Stomach (tissue), 9 donors: ENCODE results near the gene DEFB126. TPM values are rescaled to one million over a fixed set of nuclear protein-coding genes. Genes with fewer than 3 reads are reported as not detected.

Experiments used
- DNase-seq, 2 donors: peaks; one replicate each; pipeline versions ENCODE4 v3.0.0 to v3.0.0-alpha.2; 2013 to 2019
- H3K27ac ChIP-seq, 5 donors: fragments of 200-600 bp in 4 of 5; sonication (generic) in 4 of 5; one replicate each; pipeline ENCODE4 v1.5.1; 2013 to 2019; ENCODE audit warnings: mild to moderate bottlenecking in 1 of 5, moderate library complexity in 1 of 5
- H3K27me3 ChIP-seq, 3 donors: fragments of 200-600 bp; sonication (generic); one replicate each; pipeline ENCODE4 v1.5.1; 2017 to 2019; ENCODE audit warnings: mixed run types in 1 of 3
- H3K36me3 ChIP-seq, 4 donors: fragments of 200-600 bp; sonication (generic); 1 replicate in 3 of 4; 2 replicates in 1 of 4; pipeline ENCODE4 v1.5.1; 2016 to 2019
- H3K4me1 ChIP-seq, 4 donors: fragments of 200-600 bp; sonication (generic); one replicate each; pipeline ENCODE4 v1.5.1; 2016 to 2019
- H3K4me3 ChIP-seq, 4 donors: fragments of 200-600 bp; sonication (generic) in 3 of 4; one replicate each; pipeline ENCODE4 v1.5.1; 2016 to 2019; ENCODE audit warnings: mild to moderate bottlenecking in 1 of 4
- H3K9me3 ChIP-seq, 4 donors: fragments of 200-600 bp; sonication (generic); one replicate each; pipeline ENCODE4 v1.5.1; 2016 to 2019
- EP300 ChIP-seq: sonication (generic); formaldehyde crosslinking; IDR thresholded peaks from one replicate; pipeline ENCODE4 v1.6.1; 2017; ENCODE audit warnings: antibody characterized with exemption
- POLR2A ChIP-seq, 4 donors: fragments of 450-650 bp; IDR thresholded peaks; one replicate each; pipeline ENCODE4 v1.6.1; 2016; ENCODE audit warnings: antibody characterized with exemption in 4 of 4, control low read depth in 2 of 4, mild to moderate bottlenecking in 1 of 4, moderate library complexity in 1 of 4
- POLR2AphosphoS5 ChIP-seq, 3 donors: sonication (generic); formaldehyde crosslinking; IDR thresholded peaks; one replicate each; pipeline ENCODE4 v1.6.1; 2016; ENCODE audit warnings: antibody characterized with exemption in 3 of 3
- WGBS, 5 donors: extraction: QIAGEN DNeasy Blood & Tissue Kit in 3 of 5; methylation state at CpG; one replicate each; pipeline versions ENCODE4 v1.1.5 to v1.1.7; 2013 to 2018; 5-methylcytosine and 5-hydroxymethylcytosine counted together
- intact Hi-C: fragments of 100-400 bp; cut with DNase I; formaldehyde crosslinking; loops from one replicate; pipeline ENCODE4 v1.15.1; 2023; ENCODE audit warnings: low total_unique reads
- polyA plus RNA-seq, 3 donors: library from polyadenylated mRNA; stranded (reverse); fragments of 200-250 nt; gene quantifications; one replicate each; pipeline ENCODE4 v1.2.3, GENCODE V29; 2013
- total RNA-seq, 5 donors: library from RNA; depleted of rRNA; stranded (reverse); fragments of >200 nt; gene quantifications; one replicate each; pipeline versions ENCODE4 v1.1.0 to v1.2.3, GENCODE V29; 2014 to 2016
- TF ChIP-seq, protein P1 (sequence below), 7 experiments: fragments of 450-650 bp in 4 of 7; fragments of 200-600 bp in 3 of 7; sonication (generic) in 3 of 7; IDR thresholded peaks; one replicate each; pipeline ENCODE4 v1.5.1; 2016 to 2019; ENCODE audit warnings: antibody characterized with exemption in 7 of 7, control low read depth in 2 of 7, mild to moderate bottlenecking in 1 of 7
- donor health status: healthy with polysubstance abuse.
- donor health status: Bipolar disorder and iron deficiency.
- donor health status: healthy.

DEFB126 gene
- total and polyA plus RNA-seq, 8 donors: not detected

DNA sequence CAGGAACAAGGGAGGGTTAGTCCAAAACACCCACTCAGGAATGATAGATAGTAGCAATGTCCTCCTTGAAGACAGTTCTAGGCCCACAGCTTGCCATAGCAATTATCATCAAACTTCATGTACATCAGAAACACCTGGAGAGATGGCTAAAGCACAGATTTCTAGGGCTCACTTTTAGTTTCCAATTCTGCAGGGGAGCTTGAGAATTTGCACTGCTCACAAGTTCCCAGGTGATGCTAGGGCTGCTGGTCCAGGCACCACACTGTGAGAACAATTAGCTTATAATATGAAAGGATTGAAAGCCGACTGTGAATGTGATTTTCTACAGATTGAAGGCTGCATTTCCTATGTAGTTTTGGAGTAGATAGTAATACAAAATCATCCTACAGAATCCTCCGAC is 3.5 kb downstream of the DEFB126 start:
- H3K27me3 ChIP-seq: peaks cover 0 to 25% (median 10%) of the 10 kb centered on the region in 3 donors
- no peaks in the 10 kb centered on the region for H3K9me3 ChIP-seq
- no peaks in the 10 kb centered on the region for H3K36me3 ChIP-seq
- H3K27ac ChIP-seq: no peak overlapping the region
- WGBS, 5 donors: 49 to 66% (median 63%) methylated on average over 2 of the region's 2 CpGs
- no peak overlapping the region for H3K4me3 ChIP-seq
- H3K4me1 ChIP-seq: no peaks in the 10 kb centered on the region
- intact Hi-C loops: no loop called here
- TF ChIP-seq POLR2A (IDR thresholded peaks at IDR 0.05) (no peak), EP300 (no peak), POLR2AphosphoS5 (IDR thresholded peaks at IDR 0.05) (no peak)
- TF ChIP-seq, protein P1, sequence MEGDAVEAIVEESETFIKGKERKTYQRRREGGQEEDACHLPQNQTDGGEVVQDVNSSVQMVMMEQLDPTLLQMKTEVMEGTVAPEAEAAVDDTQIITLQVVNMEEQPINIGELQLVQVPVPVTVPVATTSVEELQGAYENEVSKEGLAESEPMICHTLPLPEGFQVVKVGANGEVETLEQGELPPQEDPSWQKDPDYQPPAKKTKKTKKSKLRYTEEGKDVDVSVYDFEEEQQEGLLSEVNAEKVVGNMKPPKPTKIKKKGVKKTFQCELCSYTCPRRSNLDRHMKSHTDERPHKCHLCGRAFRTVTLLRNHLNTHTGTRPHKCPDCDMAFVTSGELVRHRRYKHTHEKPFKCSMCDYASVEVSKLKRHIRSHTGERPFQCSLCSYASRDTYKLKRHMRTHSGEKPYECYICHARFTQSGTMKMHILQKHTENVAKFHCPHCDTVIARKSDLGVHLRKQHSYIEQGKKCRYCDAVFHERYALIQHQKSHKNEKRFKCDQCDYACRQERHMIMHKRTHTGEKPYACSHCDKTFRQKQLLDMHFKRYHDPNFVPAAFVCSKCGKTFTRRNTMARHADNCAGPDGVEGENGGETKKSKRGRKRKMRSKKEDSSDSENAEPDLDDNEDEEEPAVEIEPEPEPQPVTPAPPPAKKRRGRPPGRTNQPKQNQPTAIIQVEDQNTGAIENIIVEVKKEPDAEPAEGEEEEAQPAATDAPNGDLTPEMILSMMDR (IDR thresholded peaks at IDR 0.05): no peak
- DNase-seq: no peak

DNA sequence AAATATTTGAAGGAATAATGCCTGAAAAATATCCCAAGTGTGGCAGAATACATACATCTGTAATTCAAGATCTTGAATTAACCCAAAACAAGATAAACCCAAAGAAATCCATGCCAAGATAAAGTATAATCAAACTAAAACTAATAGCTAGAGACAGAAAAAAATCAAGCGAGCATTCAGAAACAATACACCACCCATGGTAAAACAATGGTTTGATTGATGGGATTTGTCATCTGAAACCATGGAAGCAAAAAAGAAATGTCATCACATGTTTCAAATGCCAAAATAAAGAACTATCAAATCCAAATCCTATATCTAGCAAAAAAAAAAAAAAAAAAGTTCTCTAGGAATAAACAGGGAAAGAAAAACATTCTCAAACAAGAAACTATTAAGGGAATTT is 9.7 kb downstream of the DEFB126 start:
- TF ChIP-seq EP300 (no peak), POLR2A (IDR thresholded peaks at IDR 0.05) (no peak)
- Histone ChIP-seq H3K36me3 (no peaks in the 10 kb centered on the region), H3K9me3 (no peaks in the 10 kb centered on the region), H3K27ac (no peak overlapping the region), H3K27me3 (peaks cover 0 to 9% (median 3%) of the 10 kb centered on the region in 3 donors), H3K4me1 (no peaks in the 10 kb centered on the region), H3K4me3 (no peak overlapping the region)
- no peak for DNase-seq
- intact Hi-C loops: no loop called here
- WGBS, 5 donors: 75 to 100% (median 81%) methylated on average over 1 of the region's 1 CpG

DNA sequence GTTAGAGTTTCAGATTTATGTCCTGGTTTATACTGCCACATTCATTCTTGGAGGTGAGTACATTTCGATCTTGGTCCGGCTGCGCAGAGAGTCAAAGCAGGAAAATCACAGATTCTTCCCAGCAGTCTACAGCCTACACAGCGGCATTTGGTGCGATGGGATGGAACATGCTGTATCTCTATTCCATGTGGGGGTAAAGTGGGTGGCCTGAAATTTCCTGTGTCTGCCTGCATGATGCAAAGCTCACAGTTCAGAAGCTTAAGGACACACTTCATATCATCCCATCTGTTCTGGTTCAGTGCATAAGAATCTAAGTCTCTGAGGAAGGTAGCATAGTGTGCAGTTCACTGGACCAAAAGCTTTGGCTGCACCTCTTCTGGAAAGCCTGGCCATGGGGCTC is 14.8 kb downstream of the DEFB126 start, which contains the start of gene DEFB127:
Gene DEFB127, plus strand, starts transcription at position 301 of the 400 bp plus-strand sequence. Its CDS starts 91 bp downstream, at position 392.
- Histone ChIP-seq H3K4me3 (no peak within 1 kb of the TSS), H3K4me1 (no peaks in the 10 kb centered on the region), H3K27me3 (peaks cover 0 to 8% (median 8%) of the 10 kb centered on the region in 3 donors), H3K36me3 (no peaks in the 10 kb centered on the region), H3K27ac (no peak within 1 kb of the TSS), H3K9me3 (no peaks in the 10 kb centered on the region)
- 88 to 99% (median 94%) methylated on average over 5 of the region's 5 CpGs for WGBS, 5 donors
- DNase-seq: no peak
- TF ChIP-seq POLR2A (IDR thresholded peaks at IDR 0.05) (no peak), POLR2AphosphoS5 (IDR thresholded peaks at IDR 0.05) (no peak)
- TF ChIP-seq, protein P1 (IDR thresholded peaks at IDR 0.05): no peak
- intact Hi-C loops: no loop called here

DNA sequence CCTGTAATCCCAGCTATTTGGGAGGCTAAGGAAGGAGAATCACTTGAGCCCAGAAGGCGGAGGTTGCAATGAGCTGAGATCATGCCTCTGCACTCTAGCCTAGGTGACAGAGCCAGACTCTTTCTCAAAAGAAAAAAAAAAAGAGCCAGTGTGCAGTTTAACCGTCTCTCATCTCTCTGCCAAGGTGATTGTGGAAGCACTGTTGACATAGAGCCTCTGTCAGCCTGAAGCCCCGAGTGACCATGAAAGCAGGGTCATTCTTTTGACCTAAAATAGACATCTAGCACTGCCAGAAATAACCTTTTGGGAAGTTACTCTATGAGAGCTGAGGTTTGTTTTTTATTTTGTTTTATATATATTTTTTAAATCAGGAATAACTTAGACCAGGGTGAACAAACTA is 22.2 kb downstream of the DEFB126 start:
- DNase-seq: no peak

DNA sequence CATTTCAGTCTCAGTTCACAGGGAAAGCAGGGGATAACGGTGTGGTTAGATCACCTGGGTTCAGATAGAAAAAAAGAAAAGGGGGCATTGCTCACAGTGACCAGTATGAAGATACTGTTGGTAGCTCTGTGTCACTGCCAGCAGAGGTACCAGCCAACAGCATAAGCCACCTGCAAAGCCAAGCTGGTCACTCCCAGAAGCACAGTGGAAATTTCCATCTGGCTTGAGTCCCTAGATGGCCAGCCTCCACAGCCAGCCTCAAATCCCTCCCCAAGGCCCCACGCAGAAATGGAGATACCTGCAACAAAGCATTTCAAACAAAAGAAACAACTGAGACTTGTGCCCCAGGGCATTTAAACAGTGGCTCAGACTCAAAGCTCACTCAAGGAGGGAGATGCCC is 26.5 kb downstream of the DEFB126 start:
- Histone ChIP-seq H3K9me3 (no peaks in the 10 kb centered on the region), H3K4me3 (no peak overlapping the region), H3K27ac (no peak overlapping the region), H3K4me1 (no peaks in the 10 kb centered on the region), H3K36me3 (no peaks in the 10 kb centered on the region), H3K27me3 (peaks cover 0 to 12% (median 0%) of the 10 kb centered on the region in 3 donors)
- intact Hi-C loops: no loop called here
- no peak for DNase-seq
- TF ChIP-seq POLR2A (IDR thresholded peaks at IDR 0.05): no peak
- TF ChIP-seq POLR2AphosphoS5 (IDR thresholded peaks at IDR 0.05): no peak
- no peak for TF ChIP-seq EP300
- TF ChIP-seq, protein P1 (IDR thresholded peaks at IDR 0.05): no peak
- WGBS, 5 donors: 56 to 88% (median 71%) methylated on average over 2 of the region's 2 CpGs

More for the DNA sequence above, 22.2 kb downstream of the DEFB126 start:
- no peaks in the 10 kb centered on the region for H3K9me3 ChIP-seq
- no peak overlapping the region for H3K27ac ChIP-seq
- H3K4me1 ChIP-seq: no peaks in the 10 kb centered on the region
- intact Hi-C loops: no loop called here
- H3K27me3 ChIP-seq: peaks cover 0 to 6% (median 0%) of the 10 kb centered on the region in 3 donors
- H3K4me3 ChIP-seq: no peak overlapping the region
- no peak for TF ChIP-seq POLR2A (IDR thresholded peaks at IDR 0.05)
- TF ChIP-seq EP300: no peak
- TF ChIP-seq, protein P1 (IDR thresholded peaks at IDR 0.05): no peak
- no peak for TF ChIP-seq POLR2AphosphoS5 (IDR thresholded peaks at IDR 0.05)
- WGBS, 5 donors: 41 to 55% (median 47%) methylated on average over 3 of the region's 3 CpGs
- H3K36me3 ChIP-seq: no peaks in the 10 kb centered on the region
